T-helper 2 cell treated with Interferon-gamma antibody and Interleukin-4, amounts not matched to agents 5 μg/mL and 100 μg/mL, for 36 hours (primary cell): Measurements from ENCODE around the gene ADCY4.
"Not testable (repeated sequence)": the region's sequence is repeated elsewhere in the genome, so short reads cannot be mapped to it uniquely, and the experiment has no call there.

Experiments used
- DNase-seq: peaks from one replicate; pipeline ENCODE4 v3.0.0; 2021; ENCODE audit warnings: low spot score
- H3K27ac Mint-ChIP-seq: one replicate; pipeline ENCODE4 v1.8.0; 2021; ENCODE audit warnings: mild to moderate bottlenecking, mixed read lengths
- H3K27me3 Mint-ChIP-seq: one replicate; pipeline ENCODE4 v1.8.0; 2021; ENCODE audit warnings: low read depth, mixed read lengths
- H3K36me3 Mint-ChIP-seq: one replicate; pipeline ENCODE4 v1.8.0; 2021; ENCODE audit warnings: low read depth, mixed read lengths
- H3K4me1 Mint-ChIP-seq: one replicate; pipeline ENCODE4 v1.8.0; 2021; ENCODE audit warnings: low read depth, mixed read lengths
- H3K4me3 Mint-ChIP-seq: one replicate; pipeline ENCODE4 v1.8.0; 2022; ENCODE audit warnings: mild to moderate bottlenecking, moderate library complexity, mixed read lengths
- H3K9me3 Mint-ChIP-seq: one replicate; pipeline ENCODE4 v1.8.0; 2021; ENCODE audit warnings: mixed read lengths

ADCY4 gene

DNA sequence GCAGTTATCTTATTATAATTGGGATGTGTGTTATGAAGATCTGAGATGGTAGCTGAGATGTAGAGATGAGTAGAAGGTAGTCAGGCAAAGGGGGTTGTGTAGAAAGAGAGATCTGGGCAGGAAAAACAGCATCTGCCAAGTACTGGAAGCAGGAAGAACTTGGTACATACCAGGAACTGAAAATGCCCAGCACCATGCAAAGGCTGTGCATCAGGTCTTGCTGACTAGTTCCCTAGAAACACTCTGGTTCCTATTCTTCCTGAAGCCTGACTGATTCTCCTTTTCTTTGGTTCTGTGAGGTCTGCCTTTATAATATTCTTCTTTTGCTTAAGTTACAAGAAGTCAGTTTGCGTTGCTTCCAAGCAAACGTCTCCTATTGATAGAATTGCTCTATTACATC is 26.5 kb upstream of the ADCY4 start:
- H3K27me3 Mint-ChIP-seq = peaks cover 58% of the 10 kb centered on the region
- H3K27ac Mint-ChIP-seq = no peak overlapping the region
- H3K36me3 Mint-ChIP-seq = no peaks in the 10 kb centered on the region
- H3K4me3 Mint-ChIP-seq = no peak overlapping the region
- no peaks in the 10 kb centered on the region for H3K9me3 Mint-ChIP-seq
- H3K4me1 Mint-ChIP-seq = peaks cover 8% of the 10 kb centered on the region
- no peak for DNase-seq

DNA sequence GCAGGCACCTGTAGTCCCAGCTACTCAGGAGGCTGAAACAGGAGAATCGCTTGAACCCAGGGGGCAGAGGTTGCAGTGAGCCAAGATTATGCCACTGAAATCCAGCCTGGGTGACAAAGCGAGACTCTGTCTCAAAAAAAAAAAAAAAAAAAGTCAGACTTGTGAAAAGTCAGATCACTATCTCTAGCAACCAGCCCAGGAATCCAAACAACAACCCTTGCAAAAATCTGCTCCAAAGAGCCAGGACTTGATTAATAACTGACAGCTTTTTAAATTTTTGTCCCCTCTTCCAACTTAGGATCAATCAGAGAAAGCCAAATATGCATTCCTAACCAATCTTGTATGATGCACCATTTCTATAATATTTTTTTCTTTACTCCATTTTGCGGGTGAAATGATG is 25.4 kb upstream of the ADCY4 start:
- H3K27ac Mint-ChIP-seq = no peak overlapping the region

DNA sequence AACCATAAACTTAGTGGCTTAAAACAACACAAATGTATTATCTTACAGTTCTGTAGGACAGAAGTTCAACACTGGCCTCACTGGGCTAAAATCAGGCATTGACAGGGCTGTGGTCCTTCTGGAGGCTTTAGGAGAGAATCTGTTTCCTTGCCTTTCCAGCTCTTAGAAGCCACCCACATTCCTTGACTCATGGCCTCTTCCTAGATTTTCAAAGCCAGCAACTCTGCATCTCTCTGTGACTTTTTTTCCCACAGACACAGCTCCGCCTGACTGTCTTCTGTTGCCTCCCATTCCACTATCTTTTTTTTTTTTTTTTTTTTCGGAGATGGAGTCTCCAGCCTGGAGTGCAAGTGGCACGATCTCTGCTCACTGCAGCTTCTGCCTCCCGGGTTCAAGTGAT is 21.3 kb upstream of the ADCY4 start:
- H3K27me3 Mint-ChIP-seq = peaks cover 40% of the 10 kb centered on the region
- H3K27ac Mint-ChIP-seq = no peak overlapping the region
- H3K36me3 Mint-ChIP-seq = no peaks in the 10 kb centered on the region
- no peaks in the 10 kb centered on the region for H3K9me3 Mint-ChIP-seq
- H3K4me1 Mint-ChIP-seq = no peaks in the 10 kb centered on the region
- DNase-seq = no peak
- H3K4me3 Mint-ChIP-seq = no peak overlapping the region

More for the DNA sequence above, 25.4 kb upstream of the ADCY4 start:
- no peaks in the 10 kb centered on the region for H3K36me3 Mint-ChIP-seq
- no peak overlapping the region for H3K4me3 Mint-ChIP-seq
- peaks cover 48% of the 10 kb centered on the region for H3K27me3 Mint-ChIP-seq
- H3K4me1 Mint-ChIP-seq = peaks cover under 1% of the 10 kb centered on the region
- DNase-seq = no peak
- H3K9me3 Mint-ChIP-seq = no peaks in the 10 kb centered on the region

DNA sequence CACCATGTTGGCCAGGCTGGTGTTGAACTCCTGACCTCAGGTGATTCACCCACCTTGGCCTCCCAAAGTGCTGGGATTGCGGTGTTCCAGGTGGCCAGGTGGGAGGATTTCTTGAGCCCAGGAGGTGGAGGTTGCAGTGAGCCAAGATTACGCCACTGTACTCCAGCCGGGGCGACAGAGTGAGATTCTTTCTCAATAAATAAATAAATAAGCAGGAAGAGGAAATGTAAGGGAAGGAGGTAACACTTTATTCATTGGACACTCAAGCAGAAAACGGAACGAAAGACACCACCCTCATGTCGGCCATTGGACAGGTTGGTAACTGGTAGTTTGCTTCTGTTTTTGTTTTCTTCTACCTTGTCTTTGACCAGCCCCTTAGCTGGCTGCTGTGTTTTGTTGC is 20.1 kb upstream of the ADCY4 start:
- Mint-ChIP-seq H3K27me3 (peaks cover 41% of the 10 kb centered on the region), H3K36me3 (no peaks in the 10 kb centered on the region), H3K27ac (no peak overlapping the region), H3K4me1 (no peaks in the 10 kb centered on the region), H3K4me3 (no peak overlapping the region), H3K9me3 (no peaks in the 10 kb centered on the region)
- DNase-seq = no peak

DNA sequence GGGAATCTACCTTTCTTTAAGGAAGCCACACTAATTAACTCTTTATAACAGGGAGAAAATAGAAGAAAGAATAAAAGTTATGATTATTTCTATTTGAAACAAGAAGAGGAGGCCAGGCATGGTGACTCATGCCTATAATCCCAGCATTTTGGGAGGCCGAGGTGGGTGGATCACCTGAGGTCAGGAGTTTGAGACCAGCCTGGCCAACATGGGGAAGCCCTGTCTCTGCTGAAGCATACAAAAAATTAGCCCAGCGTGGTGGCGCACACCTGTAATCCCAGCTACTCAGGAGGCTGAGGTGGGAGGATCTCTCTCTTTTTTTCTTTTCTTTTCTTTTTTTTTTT is 19.6 kb upstream of the ADCY4 start:
- not testable (repeated sequence) for DNase-seq, H3K36me3 Mint-ChIP-seq, H3K27ac Mint-ChIP-seq, H3K4me3 Mint-ChIP-seq, H3K4me1 Mint-ChIP-seq, H3K9me3 Mint-ChIP-seq
- peaks cover 41% of the 10 kb centered on the region for H3K27me3 Mint-ChIP-seq

DNA sequence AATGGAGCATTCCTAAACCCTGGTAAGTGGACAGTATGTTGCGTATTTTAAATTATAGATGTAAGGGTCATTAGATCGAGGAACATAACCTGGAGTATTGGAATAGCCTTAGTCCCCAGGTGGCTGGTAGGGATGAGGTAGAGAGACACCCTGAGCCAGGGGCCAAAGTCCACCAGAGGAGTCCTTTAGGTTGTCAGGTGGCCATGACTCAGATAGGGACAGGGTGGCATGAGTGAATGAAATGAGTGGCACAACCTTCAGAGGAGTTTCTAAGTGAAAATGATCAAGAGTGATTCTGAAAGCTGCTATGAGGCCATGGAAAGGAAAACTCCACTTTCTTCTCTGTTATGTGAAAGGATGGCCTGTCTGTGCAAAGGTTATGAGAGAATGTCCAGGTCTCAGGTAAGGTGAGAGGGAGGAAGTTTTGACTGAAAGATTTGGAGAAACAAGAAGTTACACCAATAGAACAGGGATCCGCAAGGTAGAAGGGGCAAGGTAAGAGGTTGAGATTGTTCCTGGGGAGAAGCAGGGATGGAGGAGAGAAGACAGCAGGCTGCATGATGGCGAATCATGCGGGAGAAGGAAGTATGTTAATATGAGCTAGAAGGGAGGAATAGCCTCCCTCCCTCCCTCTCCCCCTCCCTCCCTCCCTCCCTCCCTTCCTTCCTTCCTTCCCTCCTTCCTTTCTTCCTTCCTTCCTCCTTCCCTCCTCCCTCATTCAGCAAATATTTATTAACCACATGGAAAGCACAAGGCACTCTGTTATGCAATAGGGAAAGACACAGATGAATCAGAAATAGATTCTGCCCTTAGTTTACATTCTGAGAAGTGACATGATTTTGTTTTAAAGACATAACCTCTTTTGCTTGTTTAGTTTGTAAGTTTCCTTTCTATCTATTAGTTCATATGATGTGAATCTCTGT is 18.9 kb upstream of the ADCY4 start:
- no peak overlapping the region for H3K4me3 Mint-ChIP-seq

DNA sequence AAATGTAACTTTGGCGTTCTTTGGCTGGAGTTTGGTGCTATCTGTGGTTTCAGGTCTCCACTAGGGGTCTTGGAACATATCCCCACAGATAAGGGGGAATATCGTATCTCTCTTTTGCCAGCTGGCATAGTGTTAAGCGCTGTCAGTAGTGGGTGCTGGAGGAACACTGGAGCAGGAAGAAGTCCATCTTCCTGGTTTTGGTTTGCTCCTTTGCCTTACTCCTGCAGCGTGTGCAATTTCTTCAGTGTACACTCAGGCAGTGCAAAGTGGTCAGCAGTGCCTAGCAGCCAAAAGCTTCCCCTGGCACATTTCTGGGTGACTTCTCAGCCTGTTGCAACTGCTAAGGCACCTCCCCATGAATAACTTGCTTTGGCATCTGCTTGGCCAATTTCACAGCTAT is 16.6 kb upstream of the ADCY4 start:
- Mint-ChIP-seq H3K4me1 (no peaks in the 10 kb centered on the region), H3K27me3 (peaks cover 49% of the 10 kb centered on the region), H3K4me3 (no peak overlapping the region), H3K27ac (no peak overlapping the region), H3K9me3 (no peaks in the 10 kb centered on the region), H3K36me3 (no peaks in the 10 kb centered on the region)
- no peak for DNase-seq

More for the DNA sequence above, 18.9 kb upstream of the ADCY4 start:
- Mint-ChIP-seq H3K27me3 (peaks cover 47% of the 10 kb centered on the region), H3K36me3 (no peaks in the 10 kb centered on the region), H3K4me1 (no peaks in the 10 kb centered on the region), H3K27ac (no peak overlapping the region), H3K9me3 (no peaks in the 10 kb centered on the region)
- DNase-seq = no peak

DNA sequence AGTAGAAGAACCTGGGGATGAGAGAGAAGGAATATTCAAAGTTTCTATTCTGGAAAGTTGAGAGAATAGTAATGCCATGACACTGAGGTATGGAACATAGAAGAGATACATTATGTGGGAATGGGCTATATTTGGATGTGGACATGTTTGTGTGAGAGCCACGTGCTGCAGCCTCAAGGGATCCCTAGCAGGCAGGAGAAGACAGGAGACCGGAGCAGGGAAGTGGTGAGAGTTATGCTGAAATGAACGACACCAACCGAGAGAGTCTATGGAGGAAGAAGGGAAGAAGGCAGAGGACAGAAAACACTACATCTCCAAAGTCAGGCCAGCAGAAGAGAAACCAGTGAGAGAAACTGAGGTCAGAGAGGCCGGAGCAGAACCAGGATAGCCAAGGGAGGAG is 14.9 kb upstream of the ADCY4 start:
- Mint-ChIP-seq H3K36me3 (no peaks in the 10 kb centered on the region), H3K4me1 (no peaks in the 10 kb centered on the region), H3K9me3 (no peaks in the 10 kb centered on the region), H3K4me3 (no peak overlapping the region), H3K27me3 (peaks cover 53% of the 10 kb centered on the region), H3K27ac (no peak overlapping the region)
- DNase-seq = no peak

DNA sequence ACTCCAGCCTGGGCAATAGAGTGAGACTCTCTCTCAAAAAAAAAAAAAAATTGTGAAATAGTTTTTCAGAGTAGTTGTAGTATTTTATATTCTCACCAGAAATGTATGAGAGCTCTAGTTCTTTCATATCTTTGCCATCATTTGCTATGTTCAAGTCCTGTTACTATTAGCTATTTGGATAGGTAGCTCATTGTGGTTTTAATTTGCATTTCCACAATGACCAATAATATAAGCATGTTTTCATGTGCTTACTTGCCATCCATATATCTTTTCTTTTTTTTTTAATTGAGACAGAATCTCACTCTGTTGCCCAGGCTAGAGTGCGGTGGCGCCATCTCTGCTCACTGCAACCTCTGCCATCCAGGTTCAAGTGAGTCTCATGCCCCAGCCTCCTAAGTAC is 13.3 kb upstream of the ADCY4 start:
- Mint-ChIP-seq H3K4me3 (no peak overlapping the region), H3K36me3 (no peaks in the 10 kb centered on the region), H3K27me3 (peaks cover 53% of the 10 kb centered on the region), H3K27ac (no peak overlapping the region), H3K9me3 (no peaks in the 10 kb centered on the region), H3K4me1 (no peaks in the 10 kb centered on the region)
- no peak for DNase-seq

DNA sequence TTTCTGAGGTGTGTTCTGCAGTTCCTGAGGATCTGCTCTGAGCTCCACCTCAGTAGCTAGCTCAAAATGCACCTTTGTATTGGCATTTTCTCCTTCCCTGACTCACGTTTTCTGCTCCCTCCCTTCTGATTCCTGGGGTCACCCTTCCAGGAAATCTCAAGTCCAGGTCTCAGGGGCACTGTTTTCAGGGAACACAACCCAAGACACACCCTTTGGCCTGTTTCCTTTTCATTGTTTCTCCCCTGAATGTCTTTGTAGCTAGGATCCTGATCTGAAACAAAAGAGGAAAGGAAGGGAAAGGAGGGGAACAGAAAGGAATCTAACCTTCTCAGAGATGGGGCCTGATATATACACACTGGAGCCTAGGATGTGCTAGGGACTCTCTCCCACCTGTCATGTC is 12.3 kb upstream of the ADCY4 start:
- Mint-ChIP-seq H3K27me3 (peaks cover 57% of the 10 kb centered on the region), H3K4me1 (no peaks in the 10 kb centered on the region), H3K27ac (no peak overlapping the region), H3K4me3 (no peak overlapping the region), H3K9me3 (no peaks in the 10 kb centered on the region), H3K36me3 (no peaks in the 10 kb centered on the region)
- no peak for DNase-seq

DNA sequence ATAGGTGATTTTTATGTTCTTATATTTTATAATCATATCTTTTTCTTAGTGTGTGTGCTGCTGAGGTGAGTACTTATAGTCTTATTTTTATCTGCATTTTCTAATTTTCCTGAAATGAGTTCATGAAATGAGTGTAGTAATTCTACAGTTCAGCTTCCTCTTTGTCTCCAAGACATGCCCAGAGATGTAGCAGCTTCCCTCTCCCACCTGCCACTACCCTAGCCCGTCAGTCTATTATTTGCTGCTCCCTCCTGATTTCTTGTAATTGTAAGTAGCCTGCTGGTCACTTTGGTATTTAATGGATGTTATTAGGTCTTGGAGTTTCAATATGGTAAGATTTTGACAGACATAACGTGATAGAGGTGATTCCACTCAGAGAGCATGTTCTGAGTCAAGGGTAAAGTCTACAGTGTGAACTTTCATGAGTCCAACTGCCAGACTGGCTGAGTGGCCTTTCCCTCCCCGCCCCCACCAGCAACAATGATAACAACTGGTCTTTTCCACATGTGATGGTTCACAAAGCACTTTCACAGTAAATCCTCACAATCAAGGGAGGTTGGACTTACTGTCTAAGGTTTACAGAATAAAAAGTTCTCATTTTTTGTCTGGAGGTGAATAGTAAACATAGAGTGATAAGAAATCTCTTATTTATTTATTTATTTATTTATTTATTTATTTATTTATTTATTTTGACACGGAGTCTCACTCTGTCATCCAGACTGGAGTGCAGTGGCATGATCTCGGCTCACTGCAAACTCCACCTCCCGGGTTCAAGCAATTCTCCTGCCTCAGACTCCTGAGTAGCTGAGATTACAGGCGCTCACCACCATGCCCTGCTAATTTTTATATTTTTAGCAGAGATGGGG is 9.2 kb upstream of the ADCY4 start:
- Mint-ChIP-seq H3K9me3 (no peaks in the 10 kb centered on the region), H3K36me3 (no peaks in the 10 kb centered on the region), H3K27me3 (peaks cover 35% of the 10 kb centered on the region), H3K4me3 (no peak overlapping the region), H3K4me1 (peaks cover 7% of the 10 kb centered on the region), H3K27ac (no peak overlapping the region)
- no peak for DNase-seq

DNA sequence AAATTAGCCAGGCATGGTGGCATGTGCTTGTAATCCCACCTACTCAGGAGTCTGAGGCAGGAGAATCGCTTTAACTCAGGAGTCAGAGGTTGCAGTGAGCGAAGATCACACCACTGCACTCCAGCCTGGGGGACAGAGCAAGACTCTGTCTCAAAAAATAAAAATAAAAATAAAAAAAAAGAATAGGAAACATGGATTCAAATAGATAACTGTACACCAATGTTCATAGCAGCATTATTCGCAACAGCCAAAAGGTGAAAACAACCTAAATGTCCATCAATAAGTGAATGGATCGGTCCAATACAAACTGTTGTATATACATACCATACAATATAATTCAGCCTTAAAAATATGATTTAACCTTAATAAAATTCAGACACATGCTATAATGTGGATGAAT is 8.0 kb upstream of the ADCY4 start:
- Mint-ChIP-seq H3K27me3 (peaks cover 32% of the 10 kb centered on the region), H3K27ac (no peak overlapping the region), H3K9me3 (no peaks in the 10 kb centered on the region), H3K36me3 (peaks cover 7% of the 10 kb centered on the region), H3K4me1 (peaks cover 10% of the 10 kb centered on the region), H3K4me3 (no peak overlapping the region)
- DNase-seq = no peak

DNA sequence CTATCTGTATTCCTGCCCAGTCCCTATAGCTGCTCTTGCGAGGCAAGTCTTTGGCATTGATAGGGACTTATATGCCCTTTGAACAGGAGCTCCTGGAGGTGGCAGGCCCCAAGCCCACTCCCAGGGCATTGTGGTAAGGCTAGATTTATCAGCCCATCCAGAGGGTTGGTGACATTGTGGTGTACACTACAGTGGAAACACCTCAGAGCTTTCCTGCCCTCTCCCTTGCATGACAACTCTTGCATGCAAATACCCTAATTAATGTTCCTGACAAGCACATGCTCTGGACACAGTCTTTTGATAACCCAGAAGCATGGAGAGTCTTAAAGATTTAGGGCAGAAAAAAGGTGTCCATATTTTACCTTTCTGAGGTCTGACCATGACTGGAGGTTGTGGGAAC is 5.7 kb upstream of the ADCY4 start:
- Mint-ChIP-seq H3K27ac (no peak overlapping the region), H3K4me1 (peaks cover 20% of the 10 kb centered on the region), H3K9me3 (no peaks in the 10 kb centered on the region), H3K36me3 (peaks cover 27% of the 10 kb centered on the region), H3K4me3 (no peak overlapping the region), H3K27me3 (peaks cover 28% of the 10 kb centered on the region)
- no peak for DNase-seq
